Nephron progenitor cell (in vitro differentiated cells): Measurements from ENCODE around the gene AIM2.

Source experiments
- DNase-seq: peaks from one replicate; pipeline ENCODE4 v3.0.0; 2021
- H3K27ac Mint-ChIP-seq: 2 replicates; pipeline ENCODE4 v1.8.0; 2021; ENCODE audit warnings: mild to moderate bottlenecking, moderate library complexity, mixed read lengths
- H3K27me3 Mint-ChIP-seq: 2 replicates; pipeline ENCODE4 v1.8.0; 2021; ENCODE audit warnings: mild to moderate bottlenecking, low read depth, mixed read lengths; ENCODE audit not compliant: poor library complexity
- H3K36me3 Mint-ChIP-seq: 2 replicates; pipeline ENCODE4 v1.8.0; 2021; ENCODE audit warnings: low read depth, mixed read lengths
- H3K4me1 Mint-ChIP-seq: 2 replicates; pipeline ENCODE4 v1.8.0; 2021; ENCODE audit warnings: mixed read lengths
- H3K4me3 Mint-ChIP-seq: 2 replicates; pipeline ENCODE4 v1.8.0; 2021; ENCODE audit warnings: mild to moderate bottlenecking, moderate library complexity, mixed read lengths
- H3K9me3 Mint-ChIP-seq: 2 replicates; pipeline ENCODE4 v1.8.0; 2021; ENCODE audit warnings: mild to moderate bottlenecking, moderate library complexity, mixed read lengths
- TF ChIP-seq, protein P1 (sequence below): fragments of 200-600 bp; sonication (generic); IDR thresholded peaks from 2 replicates; pipeline ENCODE4 v1.5.0; 2021; ENCODE audit warnings: antibody characterized with exemption

Gene AIM2

GRCh38 chr1:159071970-159072582, 4.5 kb downstream of the AIM2 start:
- Mint-ChIP-seq H3K4me1 (peaks cover 47% of the 10 kb centered on the region), H3K36me3 (peaks cover 4% of the 10 kb centered on the region), H3K9me3 (no peaks in the 10 kb centered on the region), H3K27ac (peak overlapping the region; percentile 73), H3K4me3 (no peak overlapping the region), H3K27me3 (no peaks in the 10 kb centered on the region)
- TF ChIP-seq, protein P1, sequence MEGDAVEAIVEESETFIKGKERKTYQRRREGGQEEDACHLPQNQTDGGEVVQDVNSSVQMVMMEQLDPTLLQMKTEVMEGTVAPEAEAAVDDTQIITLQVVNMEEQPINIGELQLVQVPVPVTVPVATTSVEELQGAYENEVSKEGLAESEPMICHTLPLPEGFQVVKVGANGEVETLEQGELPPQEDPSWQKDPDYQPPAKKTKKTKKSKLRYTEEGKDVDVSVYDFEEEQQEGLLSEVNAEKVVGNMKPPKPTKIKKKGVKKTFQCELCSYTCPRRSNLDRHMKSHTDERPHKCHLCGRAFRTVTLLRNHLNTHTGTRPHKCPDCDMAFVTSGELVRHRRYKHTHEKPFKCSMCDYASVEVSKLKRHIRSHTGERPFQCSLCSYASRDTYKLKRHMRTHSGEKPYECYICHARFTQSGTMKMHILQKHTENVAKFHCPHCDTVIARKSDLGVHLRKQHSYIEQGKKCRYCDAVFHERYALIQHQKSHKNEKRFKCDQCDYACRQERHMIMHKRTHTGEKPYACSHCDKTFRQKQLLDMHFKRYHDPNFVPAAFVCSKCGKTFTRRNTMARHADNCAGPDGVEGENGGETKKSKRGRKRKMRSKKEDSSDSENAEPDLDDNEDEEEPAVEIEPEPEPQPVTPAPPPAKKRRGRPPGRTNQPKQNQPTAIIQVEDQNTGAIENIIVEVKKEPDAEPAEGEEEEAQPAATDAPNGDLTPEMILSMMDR, result peak; percentile 78
- peak; percentile 16 for DNase-seq

- TF ChIP-seq, protein P1, result no peak
- DNase-seq, result no peak
- Mint-ChIP-seq H3K9me3 (peaks cover 18% of the 10 kb centered on the region), H3K36me3 (peaks cover 28% of the 10 kb centered on the region), H3K27ac (no peak overlapping the region), H3K4me3 (no peak overlapping the region), H3K27me3 (no peaks in the 10 kb centered on the region), H3K4me1 (peaks cover 55% of the 10 kb centered on the region)
Measured at GRCh38 chr1:159068886-159069285, 7.7 kb downstream of the AIM2 start.

DNA sequence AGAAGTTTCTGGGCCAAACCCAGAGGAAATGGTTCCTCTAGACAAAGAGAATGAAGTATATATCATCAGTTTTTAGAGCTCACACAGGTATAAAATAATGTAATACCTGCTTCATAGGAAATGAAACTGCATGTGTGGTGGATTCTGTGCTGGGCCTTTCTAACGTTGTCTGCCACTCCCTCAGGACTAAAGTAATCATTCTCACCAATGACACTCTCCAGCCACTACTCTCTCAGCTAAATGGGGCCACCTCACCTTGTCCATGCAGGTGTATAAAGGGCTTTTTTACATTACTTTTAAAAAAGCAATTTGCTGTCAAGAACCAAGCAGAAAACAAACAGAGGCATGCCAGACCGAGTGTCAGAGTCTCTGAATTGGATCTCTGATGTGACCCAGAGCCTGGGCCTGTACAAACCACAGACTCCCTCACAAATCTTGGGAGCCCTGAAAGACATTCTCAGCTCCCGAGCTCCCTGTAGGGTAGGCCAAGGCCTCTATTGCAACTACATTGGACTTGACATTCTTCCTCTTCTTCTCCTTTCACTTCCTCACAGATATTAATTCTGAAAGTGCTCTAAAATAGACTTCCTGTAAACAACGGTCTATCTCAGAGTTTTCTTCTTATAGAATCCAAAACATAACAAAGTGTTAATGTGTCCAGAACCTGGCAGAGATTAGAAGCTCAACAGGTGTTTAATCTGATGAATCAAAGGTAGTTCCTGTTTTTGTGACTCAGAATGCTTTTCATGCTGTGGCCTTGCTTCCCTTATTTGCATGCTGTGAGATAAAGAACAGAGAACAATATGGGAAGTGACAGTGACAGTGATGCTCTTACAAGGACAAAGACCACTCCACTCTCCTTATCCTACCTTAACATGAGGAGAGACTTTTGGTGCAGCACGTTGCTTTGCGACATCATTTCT, 8.6 kb downstream of the AIM2 start:
- TF ChIP-seq, protein P1, result no peak
- DNase-seq, result no peak
- Mint-ChIP-seq H3K4me3 (no peak overlapping the region), H3K4me1 (peaks cover 55% of the 10 kb centered on the region), H3K36me3 (peaks cover 35% of the 10 kb centered on the region), H3K27me3 (no peaks in the 10 kb centered on the region), H3K27ac (no peak overlapping the region), H3K9me3 (peaks cover 24% of the 10 kb centered on the region)

GRCh38 chr1:159066108-159066507, 10.5 kb downstream of the AIM2 start:
- Mint-ChIP-seq H3K27ac (peak overlapping the region; percentile 41), H3K9me3 (peaks cover 24% of the 10 kb centered on the region), H3K4me3 (no peak overlapping the region), H3K4me1 (peaks cover 38% of the 10 kb centered on the region), H3K27me3 (no peaks in the 10 kb centered on the region), H3K36me3 (peaks cover 40% of the 10 kb centered on the region)
- DNase-seq, result no peak
- TF ChIP-seq, protein P1, result no peak

GRCh38 chr1:159065106-159065505, 11.5 kb downstream of the AIM2 start:
- TF ChIP-seq, protein P1, result no peak
- Mint-ChIP-seq H3K4me1 (peaks cover 28% of the 10 kb centered on the region), H3K27ac (no peak overlapping the region), H3K27me3 (no peaks in the 10 kb centered on the region), H3K36me3 (peaks cover 43% of the 10 kb centered on the region), H3K4me3 (no peak overlapping the region), H3K9me3 (peaks cover 24% of the 10 kb centered on the region)
- no peak for DNase-seq
